ENCODE data around the gene AGBL3. TPM values are rescaled to one million over a fixed set of nuclear protein-coding genes. Genes with fewer than 3 reads are reported as not detected.

Gene AGBL3
- total and polyA plus RNA-seq, 2 of the 8 experiments (the other 6 are each of a cell fraction or from before 2014, with no cell fraction given): 1.1 to 1.9 TPM

DNA sequence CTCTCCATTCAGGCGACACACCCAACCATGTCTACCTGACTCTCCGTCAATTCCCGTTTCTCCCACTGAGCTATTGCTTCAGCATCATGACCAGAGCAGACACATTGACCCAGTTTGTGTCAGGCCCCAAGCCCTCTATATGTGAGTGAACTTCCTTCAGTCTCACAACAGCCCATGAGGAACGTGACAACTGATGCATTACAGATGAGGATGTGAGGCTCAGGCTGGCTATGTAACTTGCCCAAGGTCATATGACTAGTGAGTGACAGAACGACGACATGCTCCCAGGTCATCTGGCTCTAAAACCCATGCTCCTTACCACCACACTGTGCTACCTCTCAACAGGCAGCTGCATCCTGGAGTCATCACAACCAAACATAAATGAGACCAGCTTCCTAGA lies 165.2 kb downstream of the AGBL3 start:
- no peak overlapping the region for H2BK15ac ChIP-seq (ENCODE audit: low read length)
- no peak overlapping the region for H2BK12ac ChIP-seq (ENCODE audit: low read depth, low read length)
- no peak overlapping the region for H3K23ac ChIP-seq (ENCODE audit: insufficient read length)
- no peak overlapping the region for H3K9ac ChIP-seq (replicated peaks in 1 of 4; ENCODE audit: extremely low read depth in 1 of 4, low read depth in 3 of 4, low read length in 3 of 4)
- no peak overlapping the region for H2BK120ac ChIP-seq (replicated peaks; ENCODE audit: low read depth, low read length)
- H2BK20ac ChIP-seq (ENCODE audit: low read length): no peak overlapping the region
- H3K4me1 ChIP-seq (replicated peaks in 1 of 4; ENCODE audit: control insufficient read depth in 3 of 4, insufficient read depth in 4 of 4, low read length in 3 of 4): no peaks in the 10 kb centered on the region
- H3K14ac ChIP-seq (ENCODE audit: insufficient read length): no peak overlapping the region
- H2AFZ ChIP-seq (ENCODE audit: low read length): no peak overlapping the region
- H4K5ac ChIP-seq (ENCODE audit: insufficient read length, low read depth, low read length): no peak overlapping the region
- H3K4me2 ChIP-seq (ENCODE audit: insufficient read depth in 1 of 2, low read depth in 2 of 2, low read length in 2 of 2): no peak overlapping the region
- no peak overlapping the region for H3K18ac ChIP-seq (ENCODE audit: extremely low read depth, low read length)
- H2BK5ac ChIP-seq (ENCODE audit: low read depth, low read length): no peak overlapping the region
- no peak overlapping the region for H3K4ac ChIP-seq (replicated peaks; ENCODE audit: insufficient read length, low read depth, low read length)
- no peaks in the 10 kb centered on the region for H3K27me3 ChIP-seq (replicated peaks in 1 of 4; ENCODE audit: control insufficient read depth in 3 of 4, extremely low read depth in 1 of 4, insufficient read depth in 3 of 4, low read length in 3 of 4)
- peaks cover 5 to 8% of the 10 kb centered on the region in 2 experiments; a peak in 2 of 4 replicates for H3K9me3 ChIP-seq (ENCODE audit: insufficient read depth in 2 of 2, low read depth in 1 of 2, low read length in 1 of 2)
- no peaks in the 10 kb centered on the region for H4K20me1 ChIP-seq (replicated peaks in 1 of 2; ENCODE audit: control insufficient read depth in 1 of 2, insufficient read depth in 2 of 2, low read length in 2 of 2)
- H3K27ac ChIP-seq (ENCODE audit: low read depth, low read length): no peak overlapping the region
- no peak overlapping the region for H3K56ac ChIP-seq (replicated peaks; ENCODE audit: insufficient read length, low read depth, low read length)
- H2AK5ac ChIP-seq (ENCODE audit: low read depth, low read length): no peak overlapping the region
- no peaks in the 10 kb centered on the region for H3K23me2 ChIP-seq (ENCODE audit: low read depth, low read length)
- DNase-seq (ENCODE audit: low read depth in 1 of 2, low spot score in 2 of 2) (no peak), FAIRE-seq (no peak)
- ChIA-PET POLR2A (ENCODE audit: partially characterized antibody) (no interaction called here), CTCF (ENCODE audit: partially characterized antibody) (interaction anchor here (1.1 to 1.2 kb wide), 2 partner anchors 18 to 119 kb away, joined by 3 to 4 read pairs; no protein-coding TSS in a partner anchor)
- no peaks in the 10 kb centered on the region for H3K36me3 ChIP-seq (ENCODE audit: control insufficient read depth in 2 of 4, insufficient read depth in 4 of 4, low read length in 3 of 4)
- H3K4me3 ChIP-seq (ENCODE audit: extremely low read depth in 1 of 4, insufficient read depth in 2 of 4, low read depth in 3 of 4, low read length in 4 of 4): no peak overlapping the region
- no peak overlapping the region for H4K8ac ChIP-seq (ENCODE audit: extremely low read depth, insufficient read depth, low read length)
- H3K79me2 ChIP-seq (ENCODE audit: control insufficient read depth in 1 of 2, insufficient read depth in 2 of 2, low read length in 2 of 2): no peaks in the 10 kb centered on the region
- WGBS, 2 experiments (ENCODE audit: extremely low coverage in 1 of 2, insufficient coverage in 1 of 2, insufficient read length in 1 of 2, insufficient replicate concordance in 2 of 2, low coverage in 1 of 2, low lambda C conversion rate in 2 of 2, missing lambda C conversion rate in 1 of 2): 70% methylated on average over 6 of the region's 6 CpGs; no CpG with 5 or more reads in 1 of the 2 experiments
- H3K79me1 ChIP-seq (ENCODE audit: low read depth, low read length): no peaks in the 10 kb centered on the region
- H4K91ac ChIP-seq (replicated peaks; ENCODE audit: insufficient read length, low read length): no peak overlapping the region
- TF ChIP-seq, protein P1, sequence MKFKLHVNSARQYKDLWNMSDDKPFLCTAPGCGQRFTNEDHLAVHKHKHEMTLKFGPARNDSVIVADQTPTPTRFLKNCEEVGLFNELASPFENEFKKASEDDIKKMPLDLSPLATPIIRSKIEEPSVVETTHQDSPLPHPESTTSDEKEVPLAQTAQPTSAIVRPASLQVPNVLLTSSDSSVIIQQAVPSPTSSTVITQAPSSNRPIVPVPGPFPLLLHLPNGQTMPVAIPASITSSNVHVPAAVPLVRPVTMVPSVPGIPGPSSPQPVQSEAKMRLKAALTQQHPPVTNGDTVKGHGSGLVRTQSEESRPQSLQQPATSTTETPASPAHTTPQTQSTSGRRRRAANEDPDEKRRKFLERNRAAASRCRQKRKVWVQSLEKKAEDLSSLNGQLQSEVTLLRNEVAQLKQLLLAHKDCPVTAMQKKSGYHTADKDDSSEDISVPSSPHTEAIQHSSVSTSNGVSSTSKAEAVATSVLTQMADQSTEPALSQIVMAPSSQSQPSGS (IDR thresholded peaks at IDR 0.05; ENCODE audit: low read length): no peak
- TF ChIP-seq RAD21 (IDR thresholded peaks at IDR 0.05 in 1 of 2, conservative IDR thresholded peaks at IDR 0.05 in 1 of 2; ENCODE audit: low read depth in 2 of 2, low read length in 2 of 2) (no peak), SRF (IDR thresholded peaks at IDR 0.05; ENCODE audit: low read depth, low read length) (no peak), CTCF (IDR thresholded peaks at IDR 0.05; ENCODE audit: control extremely low read depth in 1 of 3, insufficient read depth in 1 of 3, low read depth in 1 of 3, low read length in 3 of 3) (no peak), SUZ12 (IDR thresholded peaks at IDR 0.05; ENCODE audit: low read length) (no peak), SIN3A (conservative IDR thresholded peaks at IDR 0.05 in 1 of 2, IDR thresholded peaks at IDR 0.05 in 1 of 2; ENCODE audit: low read depth in 1 of 2, low read length in 2 of 2) (no peak), GABPA (IDR thresholded peaks at IDR 0.05; ENCODE audit: borderline replicate concordance, insufficient read depth, low read length) (no peak), SIX5 (IDR thresholded peaks at IDR 0.05; ENCODE audit: low read depth, low read length) (no peak)

Data from H1 (cell line).